ENCODE results near the gene DNMT3L.

GRCh38 chr21:44300262-44300959 is 38.7 kb upstream of the DNMT3L start:
- TF ChIP-seq CTCF (IDR thresholded peaks at IDR 0.05; ENCODE audit: poor library complexity) (no peak), EZH2 (IDR thresholded peaks at IDR 0.05; ENCODE audit: borderline replicate concordance) (no peak)
